GM12874 (cell line): Measurements from ENCODE around the gene SLCO3A1.

ENCODE experiments used
- TF ChIP-seq, protein P1 (sequence below): IDR thresholded peaks from 2 replicates; pipeline ENCODE4 v1.5.1; 2011; ENCODE audit warnings: low read depth, mild to moderate bottlenecking, control low read depth, low read length, moderate library complexity; ENCODE audit not compliant: insufficient read depth

Gene SLCO3A1

DNA sequence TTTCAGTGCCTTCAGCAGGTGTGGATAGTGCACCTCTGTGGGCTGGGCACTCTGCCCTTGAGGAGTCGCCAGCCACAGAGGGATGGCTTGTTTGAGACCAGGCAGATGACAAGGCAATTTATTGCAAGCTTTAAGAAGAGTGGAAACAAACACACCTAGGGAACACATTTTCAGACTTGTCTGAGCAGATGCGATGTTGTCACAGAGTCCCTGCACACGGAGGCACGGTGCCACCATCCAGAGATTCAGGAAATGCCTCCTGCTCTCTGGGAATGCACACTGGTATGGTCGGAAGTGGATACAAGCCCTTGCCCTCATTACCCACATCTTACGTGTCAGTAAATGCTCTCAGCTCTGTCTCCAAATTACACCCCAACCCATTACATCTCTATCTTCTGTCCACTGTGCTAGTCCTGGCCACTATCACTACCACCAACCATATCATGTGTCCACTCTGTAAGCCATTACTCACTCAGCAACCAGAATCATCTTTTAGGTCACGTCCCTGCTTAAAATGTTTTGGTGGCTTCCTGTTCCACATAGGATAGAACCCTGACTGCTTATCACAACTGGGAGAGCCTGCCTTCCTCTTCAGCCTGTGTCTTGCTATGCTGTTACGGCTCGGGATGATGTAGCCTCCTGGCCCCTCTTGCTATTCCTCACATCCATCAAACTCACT, 196.9 kb downstream of the SLCO3A1 start:
- TF ChIP-seq, protein P1, sequence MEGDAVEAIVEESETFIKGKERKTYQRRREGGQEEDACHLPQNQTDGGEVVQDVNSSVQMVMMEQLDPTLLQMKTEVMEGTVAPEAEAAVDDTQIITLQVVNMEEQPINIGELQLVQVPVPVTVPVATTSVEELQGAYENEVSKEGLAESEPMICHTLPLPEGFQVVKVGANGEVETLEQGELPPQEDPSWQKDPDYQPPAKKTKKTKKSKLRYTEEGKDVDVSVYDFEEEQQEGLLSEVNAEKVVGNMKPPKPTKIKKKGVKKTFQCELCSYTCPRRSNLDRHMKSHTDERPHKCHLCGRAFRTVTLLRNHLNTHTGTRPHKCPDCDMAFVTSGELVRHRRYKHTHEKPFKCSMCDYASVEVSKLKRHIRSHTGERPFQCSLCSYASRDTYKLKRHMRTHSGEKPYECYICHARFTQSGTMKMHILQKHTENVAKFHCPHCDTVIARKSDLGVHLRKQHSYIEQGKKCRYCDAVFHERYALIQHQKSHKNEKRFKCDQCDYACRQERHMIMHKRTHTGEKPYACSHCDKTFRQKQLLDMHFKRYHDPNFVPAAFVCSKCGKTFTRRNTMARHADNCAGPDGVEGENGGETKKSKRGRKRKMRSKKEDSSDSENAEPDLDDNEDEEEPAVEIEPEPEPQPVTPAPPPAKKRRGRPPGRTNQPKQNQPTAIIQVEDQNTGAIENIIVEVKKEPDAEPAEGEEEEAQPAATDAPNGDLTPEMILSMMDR, result no peak

DNA sequence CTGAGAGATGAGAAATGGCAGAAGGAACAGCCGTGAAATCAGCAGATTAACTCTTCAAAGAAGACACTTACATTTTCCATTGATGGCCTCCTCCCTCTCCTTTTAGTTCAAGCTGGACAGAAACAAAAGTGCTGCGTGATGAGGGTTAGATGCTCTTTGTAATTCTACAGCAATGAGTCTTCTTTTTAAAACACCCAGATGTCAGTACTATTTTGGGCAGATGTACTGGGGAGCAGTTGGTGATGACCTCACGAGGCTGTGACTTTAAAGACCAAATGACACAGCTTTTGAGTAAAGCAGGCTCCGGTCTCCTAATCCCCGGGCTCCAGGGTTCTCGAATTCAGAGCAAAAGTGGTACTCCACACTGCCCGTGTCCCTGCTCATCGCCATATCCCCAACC, 198.2 kb downstream of the SLCO3A1 start:
- TF ChIP-seq, protein P1, result no peak

DNA sequence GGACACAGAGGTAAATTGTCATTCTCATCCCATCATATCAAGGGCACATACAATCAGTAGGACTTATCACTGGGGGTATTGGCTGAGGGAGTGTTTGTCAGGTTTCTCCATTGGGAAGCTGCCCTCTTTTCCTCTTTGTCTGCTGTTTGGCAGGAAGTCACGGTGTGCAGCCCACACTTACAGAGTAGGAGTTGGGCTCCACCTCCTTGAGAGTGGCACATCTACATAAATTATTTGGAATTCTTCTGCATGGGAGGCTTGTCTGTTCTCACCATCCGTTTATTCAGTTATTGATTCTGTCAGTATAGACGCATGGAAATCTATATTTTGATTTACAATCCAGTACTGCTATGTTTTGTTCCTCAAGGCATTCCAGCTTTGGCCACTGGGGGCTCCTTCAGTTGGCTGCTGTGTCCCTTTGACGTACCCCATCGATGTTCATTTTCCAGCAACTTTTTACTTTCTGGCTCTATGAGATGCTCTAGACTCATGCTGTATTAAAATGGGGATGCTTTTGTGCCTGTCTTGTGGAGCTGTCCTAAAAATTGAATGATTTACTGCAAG, 200.3 kb downstream of the SLCO3A1 start:
- TF ChIP-seq, protein P1, result peak; percentile 32; the same call in 1 of the 2 replicates

DNA sequence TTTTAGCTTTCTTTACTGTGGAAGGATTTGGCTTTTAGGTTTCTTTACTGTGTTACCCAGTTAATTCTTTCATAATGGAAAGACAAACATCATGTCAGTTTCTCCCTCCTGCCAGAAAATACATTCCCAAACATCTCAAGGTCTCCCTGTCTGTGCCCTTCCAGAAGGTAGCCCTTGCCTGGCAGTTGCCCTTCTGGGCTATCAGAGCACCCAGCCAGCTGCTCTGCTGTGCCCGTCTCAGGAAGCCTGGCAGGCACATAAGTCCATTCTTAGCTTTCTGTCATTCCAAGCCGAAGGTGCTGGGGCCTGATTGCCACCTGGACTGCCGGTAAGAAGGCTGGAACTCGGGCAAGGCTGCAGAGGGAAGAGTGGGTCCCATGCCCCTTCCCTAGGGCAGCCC, 203.4 kb downstream of the SLCO3A1 start:
- TF ChIP-seq, protein P1, result no peak

DNA sequence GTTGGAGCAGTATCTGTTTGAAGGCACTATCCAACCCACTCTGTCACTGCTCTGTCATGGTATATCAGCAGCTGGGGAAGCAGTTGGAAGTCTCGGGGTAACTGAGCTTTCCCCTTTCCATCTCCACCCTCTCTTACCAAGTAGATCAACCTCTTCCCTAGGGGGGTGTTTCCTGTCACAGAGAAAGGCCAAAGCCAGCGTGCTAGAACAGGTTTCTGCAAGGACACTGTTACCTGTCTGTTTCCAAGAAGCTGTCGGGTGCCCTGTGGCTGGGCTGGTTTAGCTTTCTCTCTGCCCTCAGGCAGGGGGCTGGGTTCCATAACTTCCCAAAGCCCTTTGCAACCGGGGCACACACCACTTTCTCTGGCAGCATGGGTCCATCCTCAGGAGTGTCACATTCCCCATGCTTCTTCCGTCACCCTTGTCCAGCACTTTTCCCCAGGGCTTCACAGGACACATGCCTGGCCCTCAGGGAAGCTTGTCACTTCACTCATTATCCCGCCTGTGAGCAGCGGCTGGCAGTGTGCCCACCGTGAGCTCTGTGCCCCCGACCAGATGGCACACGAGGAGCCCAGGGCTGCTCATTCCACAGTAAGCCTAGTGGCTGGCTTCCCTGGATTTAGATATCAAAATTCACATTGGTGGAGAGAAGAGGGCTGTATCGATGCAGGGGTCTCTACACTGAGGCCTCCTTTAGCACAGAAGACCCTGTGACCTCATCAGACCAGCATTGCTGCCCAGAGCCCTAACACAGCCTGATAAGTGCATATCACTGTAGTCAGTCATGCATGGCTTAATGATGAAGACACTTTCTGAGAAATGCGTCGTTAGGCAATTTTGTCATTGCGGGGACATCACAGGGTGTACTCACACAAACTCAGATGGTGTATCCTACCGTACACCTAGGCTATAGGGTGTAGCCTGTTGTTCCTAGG, 205.8 kb downstream of the SLCO3A1 start:
- TF ChIP-seq, protein P1, result no peak

DNA sequence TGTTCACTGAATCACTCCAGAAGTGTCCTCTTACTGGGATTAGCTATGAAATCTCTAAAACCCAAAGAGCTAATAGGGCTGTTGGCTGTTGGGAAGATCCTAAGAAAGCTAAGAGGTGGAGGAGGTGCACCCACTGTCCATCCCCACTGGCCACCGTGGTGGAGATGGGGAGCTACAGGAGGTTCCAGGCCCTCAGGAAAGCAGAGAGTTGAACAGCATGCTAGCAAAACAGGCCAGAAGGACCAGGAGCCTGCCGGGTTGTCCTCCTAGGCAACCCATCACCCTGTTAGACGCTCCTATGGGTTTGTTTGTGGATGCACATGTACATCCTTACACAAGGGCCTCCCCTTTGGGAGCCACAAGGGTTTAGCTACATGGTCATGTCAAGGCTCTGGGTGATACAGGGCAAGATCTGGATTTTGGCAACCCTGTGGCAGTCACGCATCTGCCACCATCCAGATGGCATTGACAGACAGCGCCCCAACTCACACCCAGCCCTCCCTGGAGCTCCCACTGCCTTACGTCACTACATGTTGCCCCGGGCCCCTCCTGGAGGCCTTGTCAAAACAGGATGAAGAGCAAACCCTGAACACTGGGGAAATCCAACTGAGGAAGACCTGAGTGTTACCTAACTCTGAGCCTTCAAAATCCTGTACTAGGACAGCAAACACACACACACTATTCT, 208.1 kb downstream of the SLCO3A1 start:
- TF ChIP-seq, protein P1, result no peak

DNA sequence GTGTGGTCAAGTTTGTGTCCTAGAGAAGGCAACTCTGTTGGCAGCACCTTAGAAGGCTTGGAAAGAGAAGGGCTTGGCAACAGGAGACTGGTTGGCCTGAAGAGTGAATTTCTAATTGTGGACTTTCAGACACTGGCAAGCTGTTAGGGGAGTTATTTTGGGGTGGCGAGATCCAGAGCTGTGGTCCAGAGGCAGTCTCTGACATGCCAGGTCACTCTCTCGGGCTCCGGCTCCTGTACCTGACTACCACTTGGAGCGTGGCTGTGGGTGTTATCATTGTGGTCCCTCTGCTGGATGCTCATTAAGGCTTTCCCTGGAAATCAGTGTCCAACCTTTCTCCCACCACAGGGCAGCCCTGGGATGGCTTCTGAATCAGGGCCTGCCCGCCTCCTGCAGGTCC, 209.0 kb downstream of the SLCO3A1 start:
- TF ChIP-seq, protein P1, result no peak
